ENCODE results near the gene CEP68.

Gene CEP68

GRCh38 chr2:65024149-65024829 is 31.9 kb upstream of the CEP68 start:
- Histone ChIP-seq H3K27me3 (ENCODE audit: insufficient read depth, low read depth) (no peaks in the 10 kb centered on the region), H3K79me2 (ENCODE audit: insufficient read depth, low read depth) (no peaks in the 10 kb centered on the region), H3K27ac (no peak overlapping the region), H2AFZ (ENCODE audit: low read depth) (no peak overlapping the region), H3K4me2 (no peak overlapping the region), H3K36me3 (ENCODE audit: insufficient read depth) (no peaks in the 10 kb centered on the region), H4K20me1 (ENCODE audit: insufficient read depth) (no peaks in the 10 kb centered on the region), H3K4me3 (IDR thresholded peaks at IDR 0.05; ENCODE audit: insufficient read depth, low read depth, low read length) (no peak overlapping the region), H3K4me1 (ENCODE audit: low read depth, poor library complexity, severe bottlenecking) (peaks cover 41% of the 10 kb centered on the region), H3K9ac (no peak overlapping the region)
- TF ChIP-seq, protein P1, sequence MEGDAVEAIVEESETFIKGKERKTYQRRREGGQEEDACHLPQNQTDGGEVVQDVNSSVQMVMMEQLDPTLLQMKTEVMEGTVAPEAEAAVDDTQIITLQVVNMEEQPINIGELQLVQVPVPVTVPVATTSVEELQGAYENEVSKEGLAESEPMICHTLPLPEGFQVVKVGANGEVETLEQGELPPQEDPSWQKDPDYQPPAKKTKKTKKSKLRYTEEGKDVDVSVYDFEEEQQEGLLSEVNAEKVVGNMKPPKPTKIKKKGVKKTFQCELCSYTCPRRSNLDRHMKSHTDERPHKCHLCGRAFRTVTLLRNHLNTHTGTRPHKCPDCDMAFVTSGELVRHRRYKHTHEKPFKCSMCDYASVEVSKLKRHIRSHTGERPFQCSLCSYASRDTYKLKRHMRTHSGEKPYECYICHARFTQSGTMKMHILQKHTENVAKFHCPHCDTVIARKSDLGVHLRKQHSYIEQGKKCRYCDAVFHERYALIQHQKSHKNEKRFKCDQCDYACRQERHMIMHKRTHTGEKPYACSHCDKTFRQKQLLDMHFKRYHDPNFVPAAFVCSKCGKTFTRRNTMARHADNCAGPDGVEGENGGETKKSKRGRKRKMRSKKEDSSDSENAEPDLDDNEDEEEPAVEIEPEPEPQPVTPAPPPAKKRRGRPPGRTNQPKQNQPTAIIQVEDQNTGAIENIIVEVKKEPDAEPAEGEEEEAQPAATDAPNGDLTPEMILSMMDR (conservative IDR thresholded peaks at IDR 0.05; ENCODE audit: low read depth, low read length): no peak

DNA sequence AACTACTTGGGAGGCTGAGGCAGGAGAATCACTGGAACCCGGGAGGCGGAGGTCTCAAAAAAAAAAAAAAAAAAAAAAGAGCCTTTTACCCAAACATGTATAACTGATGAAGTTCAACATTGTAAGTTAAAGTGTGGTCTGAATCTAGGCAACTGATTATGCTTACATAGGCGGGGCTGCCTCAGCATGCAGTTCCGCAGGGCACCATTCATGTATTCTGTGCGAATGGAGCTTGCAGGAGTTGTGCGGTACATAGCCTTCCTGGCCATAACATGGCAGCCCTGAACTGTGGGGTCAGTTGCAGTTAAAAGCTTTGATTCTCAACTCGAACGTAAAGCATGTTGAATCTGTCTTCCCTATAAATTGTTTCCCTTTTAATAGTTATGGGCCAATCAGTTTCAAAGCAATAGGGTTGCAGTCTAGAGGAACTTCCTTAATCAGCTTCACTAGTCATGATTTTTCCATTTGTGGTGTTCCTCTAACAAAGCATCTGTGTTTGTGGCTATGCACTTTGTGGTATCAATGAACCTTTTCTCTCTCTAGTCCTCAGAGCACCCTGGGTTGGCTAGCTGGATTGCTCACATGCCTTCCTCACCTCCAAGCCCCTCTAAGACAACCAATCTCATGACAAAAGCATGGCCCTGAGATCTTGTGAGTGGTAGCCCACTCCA is 30.6 kb upstream of the CEP68 start:
- Histone ChIP-seq H3K79me2 (ENCODE audit: insufficient read depth, low read depth) (no peaks in the 10 kb centered on the region), H3K4me1 (ENCODE audit: low read depth, poor library complexity, severe bottlenecking) (peaks cover 54% of the 10 kb centered on the region), H3K4me2 (peak overlapping the region; percentile 24; the same call in 1 of the 2 replicates), H3K9ac (no peak overlapping the region), H4K20me1 (ENCODE audit: insufficient read depth) (no peaks in the 10 kb centered on the region), H2AFZ (ENCODE audit: low read depth) (no peak overlapping the region), H3K36me3 (ENCODE audit: insufficient read depth) (no peaks in the 10 kb centered on the region), H3K27me3 (ENCODE audit: insufficient read depth, low read depth) (no peaks in the 10 kb centered on the region), H3K27ac (0 out of 2 replicates have a peak overlapping the region, but pooled peaks have one; percentile 16), H3K4me3 (IDR thresholded peaks at IDR 0.05; ENCODE audit: insufficient read depth, low read depth, low read length) (no peak overlapping the region)
- TF ChIP-seq, protein P1 (conservative IDR thresholded peaks at IDR 0.05; ENCODE audit: low read depth, low read length): no peak

- no peaks in the 10 kb centered on the region for H4K20me1 ChIP-seq (ENCODE audit: insufficient read depth)
- no peaks in the 10 kb centered on the region for H3K27me3 ChIP-seq (ENCODE audit: insufficient read depth, low read depth)
- no peak overlapping the region for H3K4me3 ChIP-seq (IDR thresholded peaks at IDR 0.05; ENCODE audit: insufficient read depth, low read depth, low read length)
- no peaks in the 10 kb centered on the region for H3K36me3 ChIP-seq (ENCODE audit: insufficient read depth)
- peaks cover 60% of the 10 kb centered on the region for H3K4me1 ChIP-seq (ENCODE audit: low read depth, poor library complexity, severe bottlenecking)
- peak overlapping the region; percentile 24; the same call in 1 of the 2 replicates for H3K4me2 ChIP-seq
- H3K79me2 ChIP-seq (ENCODE audit: insufficient read depth, low read depth): no peaks in the 10 kb centered on the region
- 0 out of 2 replicates have a peak overlapping the region, but pooled peaks have one; percentile 16 for H3K27ac ChIP-seq
- TF ChIP-seq, protein P1 (conservative IDR thresholded peaks at IDR 0.05; ENCODE audit: low read depth, low read length): no peak
- no peak overlapping the region for H2AFZ ChIP-seq (ENCODE audit: low read depth)
- H3K9ac ChIP-seq: no peak overlapping the region
Measured at GRCh38 chr2:65026154-65026553, 30.1 kb upstream of the CEP68 start.

GRCh38 chr2:65026704-65027464 is 29.3 kb upstream of the CEP68 start:
- no peaks in the 10 kb centered on the region for H3K79me2 ChIP-seq (ENCODE audit: insufficient read depth, low read depth)
- no peak overlapping the region for H3K4me3 ChIP-seq (IDR thresholded peaks at IDR 0.05; ENCODE audit: insufficient read depth, low read depth, low read length)
- no peaks in the 10 kb centered on the region for H4K20me1 ChIP-seq (ENCODE audit: insufficient read depth)
- no peak overlapping the region for H3K27ac ChIP-seq
- peaks cover 67% of the 10 kb centered on the region for H3K4me1 ChIP-seq (ENCODE audit: low read depth, poor library complexity, severe bottlenecking)
- no peak overlapping the region for H3K4me2 ChIP-seq
- TF ChIP-seq, protein P1 (conservative IDR thresholded peaks at IDR 0.05; ENCODE audit: low read depth, low read length): no peak
- H3K27me3 ChIP-seq (ENCODE audit: insufficient read depth, low read depth): no peaks in the 10 kb centered on the region
- H3K36me3 ChIP-seq (ENCODE audit: insufficient read depth): no peaks in the 10 kb centered on the region
- no peak overlapping the region for H3K9ac ChIP-seq
- H2AFZ ChIP-seq (ENCODE audit: low read depth): no peak overlapping the region

Data from KMS-11 (cell line).